Common myeloid progenitor, CD34-positive (primary cell): ENCODE data around the gene NEUROD2.
A peak's percentile ranks its signal among the peaks of the same experiment; 100 is the strongest.

Experiments used
- CTCF ChIA-PET: fragments of 350-600 bp; sonication (Branson Sonifier 250); formaldehyde crosslinking; loops from one replicate; lab custom pipeline; 2021; ENCODE audit warnings: antibody characterized with exemption; lab: Charles Lee
- POLR2A ChIA-PET: fragments of 350-600 bp; sonication (Branson Sonifier 250); formaldehyde crosslinking; loops from one replicate; lab custom pipeline; 2021; ENCODE audit warnings: antibody characterized with exemption; lab: Charles Lee
- DNase-seq, 3 donors: peaks; one replicate each; pipeline versions ENCODE4 v3.0.0 to v3.0.0-alpha.2; 2013
- H3K27ac ChIP-seq, 2 experiments: 1 replicate in 1 of 2; 2 replicates in 1 of 2; pipeline ENCODE4 v1.7.0; 2013; ENCODE audit warnings: inconsistent platforms in 2 of 2, low read length in 2 of 2, mild to moderate bottlenecking in 2 of 2, low read depth in 1 of 2, moderate library complexity in 1 of 2; ENCODE audit not compliant: severe bottlenecking in 2 of 2, insufficient read depth in 1 of 2, poor library complexity in 1 of 2
- H3K27me3 ChIP-seq, 5 experiments: replicated peaks in 2 of 5; 1 replicate in 3 of 5; 2 replicates in 2 of 5; pipeline versions ENCODE4 v1.6.1 to v1.7.0; 2013; ENCODE audit warnings: low read length in 4 of 5, mild to moderate bottlenecking in 2 of 5, moderate library complexity in 2 of 5, inconsistent platforms in 1 of 5; ENCODE audit not compliant: insufficient read depth in 5 of 5, control insufficient read depth in 4 of 5
- H3K36me3 ChIP-seq, 4 experiments: 1 replicate in 2 of 4; 2 replicates in 2 of 4; pipeline versions ENCODE4 v1.6.1 to v1.7.0; 2013; ENCODE audit warnings: low read length in 3 of 4, control low read depth in 1 of 4, mild to moderate bottlenecking in 1 of 4; ENCODE audit not compliant: control insufficient read depth in 4 of 4, insufficient read depth in 4 of 4
- H3K4me1 ChIP-seq, 4 experiments: 1 replicate in 3 of 4; 2 replicates in 1 of 4; pipeline versions ENCODE4 v1.6.1 to v1.7.1; 2013; ENCODE audit warnings: low read length in 3 of 4, mild to moderate bottlenecking in 3 of 4, control low read depth in 1 of 4, inconsistent platforms in 1 of 4, moderate library complexity in 1 of 4; ENCODE audit not compliant: control insufficient read depth in 4 of 4, insufficient read depth in 4 of 4; ENCODE audit errors: control extremely low read depth in 1 of 4
- H3K4me3 ChIP-seq, 7 experiments: 1 replicate in 4 of 7; 2 replicates in 3 of 7; pipeline versions ENCODE4 v1.5.1 to v1.7.0; 2013; ENCODE audit warnings: mild to moderate bottlenecking in 7 of 7, low read length in 6 of 7, moderate library complexity in 6 of 7, inconsistent platforms in 2 of 7, low read depth in 2 of 7, control low read depth in 1 of 7; ENCODE audit not compliant: insufficient read depth in 4 of 7, control insufficient read depth in 1 of 7; ENCODE audit errors: extremely low read depth in 1 of 7
- H3K9me3 ChIP-seq, 5 experiments: 1 replicate in 4 of 5; 2 replicates in 1 of 5; pipeline versions ENCODE4 v1.6.1 to v1.7.1; 2013; ENCODE audit warnings: low read length in 4 of 5, mild to moderate bottlenecking in 2 of 5, inconsistent platforms in 1 of 5, low read depth in 1 of 5, moderate library complexity in 1 of 5; ENCODE audit not compliant: control insufficient read depth in 4 of 5, insufficient read depth in 2 of 5; ENCODE audit errors: control extremely low read depth in 1 of 5
- WGBS: methylation state at CpG from one replicate; pipeline ENCODE4 v1.1.5; 2013; ENCODE audit not compliant: insufficient coverage; 5-methylcytosine and 5-hydroxymethylcytosine counted together

The NEUROD2 gene

GRCh38 chr17:39618956-39619785, 11.5 kb upstream of the NEUROD2 start:
- no peak for DNase-seq
- H3K4me1 ChIP-seq: peaks cover 0 to 24% (median 19%) of the 10 kb centered on the region in 4 experiments
- CTCF ChIA-PET: interaction anchor here (0.8 to 20.3 kb wide), 11 partner anchors 14 to 126 kb away, joined by 3 to 445 read pairs (median 5); partner anchors contain the start of genes ERBB2, PNMT and TCAP
- peaks cover 0 to 40% (median 19%) of the 10 kb centered on the region in 5 experiments for H3K27me3 ChIP-seq
- no peaks in the 10 kb centered on the region for H3K36me3 ChIP-seq
- no peaks in the 10 kb centered on the region for H3K9me3 ChIP-seq
- WGBS: 67% methylated on average over 9 of the region's 13 CpGs
- H3K27ac ChIP-seq: no peak overlapping the region
- POLR2A ChIA-PET: interaction anchor here (3.0 kb wide), 1 partner anchor 18 kb away, joined by 9 read pairs; the partner anchor contains the start of gene STARD3
- peak overlapping the region in 4 of 7 experiments; percentile 27 to 79 (median 70) for H3K4me3 ChIP-seq

DNA sequence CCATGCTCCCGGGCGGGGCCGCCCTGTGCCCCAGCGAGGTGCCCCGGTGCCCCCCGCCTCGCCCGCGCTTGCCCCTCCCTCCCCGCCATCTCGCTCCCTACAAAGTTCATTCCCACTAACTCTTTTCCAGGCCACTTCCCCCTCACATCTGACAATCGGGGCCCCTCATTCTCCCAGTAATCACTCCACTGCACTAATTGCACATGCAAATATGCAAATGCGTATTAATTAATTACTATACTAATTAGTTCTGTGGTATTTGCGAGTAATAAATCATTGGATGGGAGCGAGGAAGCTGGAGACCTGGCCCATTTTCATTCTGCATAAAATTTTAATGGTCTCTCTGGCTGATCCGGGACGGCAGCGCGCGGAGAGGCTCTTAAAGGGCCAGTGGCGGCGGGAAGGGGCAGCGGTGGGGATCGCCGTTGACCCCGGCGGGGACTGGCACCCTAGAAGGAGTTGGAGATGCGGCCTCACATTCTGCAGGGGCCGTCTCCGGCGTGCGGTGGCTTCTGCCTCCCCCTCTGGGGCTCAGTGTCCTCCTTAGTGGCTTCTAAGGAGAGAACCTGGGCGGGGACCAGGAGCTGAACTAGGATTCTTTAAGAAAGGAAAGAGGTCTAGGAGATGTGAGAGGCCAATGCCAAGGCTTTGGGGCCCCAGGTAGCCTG, 10.7 kb upstream of the NEUROD2 start:
- POLR2A ChIA-PET: no interaction called here
- Histone ChIP-seq H3K4me1 (peaks cover 0 to 24% (median 19%) of the 10 kb centered on the region in 4 experiments), H3K27ac (no peak overlapping the region), H3K9me3 (no peaks in the 10 kb centered on the region), H3K36me3 (no peaks in the 10 kb centered on the region), H3K27me3 (peaks cover 0 to 40% (median 23%) of the 10 kb centered on the region in 5 experiments), H3K4me3 (peak overlapping the region in 6 of 7 experiments; percentile 27 to 79 (median 60))
- DNase-seq: no peak
- CTCF ChIA-PET: interaction anchor here (0.9 to 20.3 kb wide), 9 partner anchors 14 to 81 kb away, joined by 3 to 445 read pairs (median 76); partner anchors contain the start of genes ERBB2, PNMT and TCAP
- WGBS: 0% methylated on average over 14 of the region's 33 CpGs

DNA sequence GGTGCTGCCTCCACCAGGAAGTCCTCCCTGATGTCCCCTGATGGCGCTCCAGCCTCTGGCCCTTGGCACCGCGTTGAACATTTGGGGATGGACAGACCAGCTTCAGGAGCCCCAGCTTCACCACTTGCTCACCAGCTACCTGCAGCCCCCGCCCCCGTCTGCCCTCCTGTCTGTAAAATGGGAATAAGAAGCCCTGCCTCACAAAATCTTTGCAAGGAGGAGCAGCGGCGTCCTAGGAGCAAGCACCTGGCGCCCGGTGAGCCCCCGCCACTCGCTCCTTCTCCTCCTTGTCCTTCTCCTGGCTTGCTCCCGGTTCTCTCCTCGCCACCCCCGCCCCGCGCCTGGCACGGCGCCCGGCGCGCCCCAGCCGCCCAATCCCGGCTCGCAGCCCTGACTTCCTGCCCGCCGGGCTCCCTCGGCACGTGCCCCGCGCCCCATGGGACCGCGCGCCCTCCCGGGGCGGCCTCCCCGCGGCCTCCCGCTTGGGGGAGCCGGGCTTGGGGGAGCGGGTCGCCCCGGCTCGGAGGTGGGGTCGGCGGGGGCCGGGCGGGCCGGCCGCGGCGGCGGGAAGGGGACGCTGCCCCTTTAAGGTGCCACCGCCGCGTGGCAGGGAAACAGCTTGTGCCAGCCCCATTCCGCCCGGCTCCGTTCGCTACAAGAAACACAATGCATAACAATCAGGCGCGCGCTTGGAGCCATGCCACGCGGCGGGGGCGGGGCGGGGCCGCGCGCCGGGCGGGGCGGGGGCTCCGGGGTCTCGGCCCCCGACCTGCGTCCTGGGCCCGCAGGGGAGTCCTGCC, 9.9 kb upstream of the NEUROD2 start:
- DNase-seq: peak; percentile 48 to 70 (median 60)
- Histone ChIP-seq H3K4me3 (peak overlapping the region in 5 of 7 experiments; percentile 17 to 79 (median 59)), H3K27me3 (peaks cover 0 to 40% (median 28%) of the 10 kb centered on the region in 5 experiments), H3K36me3 (no peaks in the 10 kb centered on the region), H3K27ac (no peak overlapping the region), H3K9me3 (no peaks in the 10 kb centered on the region), H3K4me1 (peaks cover 0 to 22% (median 17%) of the 10 kb centered on the region in 4 experiments)
- POLR2A ChIA-PET: no interaction called here
- WGBS: 1% methylated on average over 63 of the region's 79 CpGs
- CTCF ChIA-PET: interaction anchor here (1.0 to 20.3 kb wide), 5 partner anchors 34 to 90 kb away, joined by 3 to 445 read pairs (median 102); partner anchors contain the start of genes PNMT and TCAP

GRCh38 chr17:39617100-39617445, 9.4 kb upstream of the NEUROD2 start:
- Histone ChIP-seq H3K4me3 (peak overlapping the region in 2 of 7 experiments; percentile 52 to 79), H3K9me3 (no peaks in the 10 kb centered on the region), H3K4me1 (peaks cover 0 to 18% (median 15%) of the 10 kb centered on the region in 4 experiments), H3K27me3 (peaks cover 0 to 42% (median 33%) of the 10 kb centered on the region in 5 experiments), H3K27ac (no peak overlapping the region), H3K36me3 (no peaks in the 10 kb centered on the region)
- no CpG with 5 or more reads among the region's 3 CpGs for WGBS
- DNase-seq: no peak
- ChIA-PET POLR2A (no interaction called here), CTCF (interaction anchor here (0.9 to 20.3 kb wide), 4 partner anchors 34 to 89 kb away, joined by 3 to 445 read pairs (median 66); partner anchors contain the start of genes PNMT and TCAP)

DNA sequence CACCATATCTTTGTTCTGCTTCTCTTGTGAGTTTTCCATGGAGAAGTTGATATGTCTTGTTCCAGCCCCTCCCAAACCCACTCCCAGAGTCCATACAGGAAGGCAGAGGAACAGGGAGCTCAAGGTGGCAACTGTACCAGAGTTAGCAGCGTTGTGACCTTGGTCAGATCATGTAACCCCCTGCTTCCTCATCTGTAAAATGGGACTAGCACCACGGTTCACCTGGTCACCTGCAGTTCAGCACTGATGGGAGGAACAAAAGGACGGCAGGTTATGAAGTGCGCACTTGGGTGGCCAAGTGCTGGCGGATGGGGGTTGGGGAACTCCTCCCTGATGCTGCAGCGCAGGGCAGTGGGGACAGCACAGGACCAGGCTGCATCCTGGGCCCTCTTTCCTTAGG, 7.7 kb upstream of the NEUROD2 start:
- Histone ChIP-seq H3K27me3 (peaks cover 0 to 48% (median 41%) of the 10 kb centered on the region in 5 experiments), H3K27ac (no peak overlapping the region), H3K4me1 (peaks cover 0 to 17% (median 14%) of the 10 kb centered on the region in 4 experiments), H3K4me3 (no peak overlapping the region), H3K36me3 (no peaks in the 10 kb centered on the region), H3K9me3 (no peaks in the 10 kb centered on the region)
- WGBS: 64% methylated on average over 6 of the region's 6 CpGs
- POLR2A ChIA-PET: no interaction called here
- CTCF ChIA-PET: interaction anchor here (0.7 to 20.3 kb wide), 2 partner anchors 55 to 56 kb away, joined by 3 to 445 read pairs; partner anchors contain the start of genes PNMT and TCAP
- DNase-seq: no peak

DNA sequence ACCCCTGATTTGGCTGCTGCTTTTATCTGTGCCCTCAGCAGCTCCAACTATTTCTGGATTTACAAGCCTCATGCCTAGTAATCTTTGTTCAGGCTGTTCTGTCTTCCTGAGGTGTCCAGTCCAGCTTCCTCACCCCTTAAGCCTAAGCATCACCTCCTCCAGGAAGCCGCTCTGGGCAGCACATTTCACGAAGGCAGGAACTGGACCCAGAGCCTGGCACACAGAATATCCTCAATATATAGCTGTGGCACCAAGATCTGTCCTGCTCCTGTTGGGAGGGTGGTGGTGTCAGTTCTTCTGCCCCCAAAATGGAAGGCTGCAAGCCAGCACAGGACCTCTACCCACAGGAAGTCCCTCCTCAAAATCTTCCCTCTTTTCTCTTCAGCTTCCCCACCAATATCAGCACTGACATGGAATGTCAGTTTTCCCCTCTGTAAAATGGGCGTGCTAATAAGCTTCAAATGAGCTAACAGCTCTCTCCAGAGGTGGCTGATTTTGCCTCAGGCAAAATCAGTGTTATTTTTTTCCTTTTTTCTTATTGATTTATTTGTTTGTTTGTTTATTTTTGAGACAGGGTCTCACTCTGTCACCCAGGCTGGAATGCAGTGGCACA, 6.9 kb upstream of the NEUROD2 start:
- H3K4me1 ChIP-seq: peaks cover 0 to 17% (median 14%) of the 10 kb centered on the region in 4 experiments
- DNase-seq: no peak
- no peaks in the 10 kb centered on the region for H3K36me3 ChIP-seq
- no peaks in the 10 kb centered on the region for H3K9me3 ChIP-seq
- no peak overlapping the region for H3K4me3 ChIP-seq
- ChIA-PET CTCF (interaction anchor here (0.7 to 1.1 kb wide), 2 partner anchors 8 to 57 kb away, joined by 3 read pairs; no protein-coding TSS in a partner anchor), POLR2A (no interaction called here)
- WGBS: no CpG with 5 or more reads among the region's 3 CpGs
- peaks cover 0 to 54% (median 45%) of the 10 kb centered on the region in 5 experiments for H3K27me3 ChIP-seq
- H3K27ac ChIP-seq: no peak overlapping the region
